Calu3 (cell line): Measurements from ENCODE around the gene CCDC120. TPM values are rescaled to one million over a fixed set of nuclear protein-coding genes. Genes with fewer than 3 reads are reported as not detected.

Experiments used
- BruUV-seq: library from RNA; stranded (reverse); fragments of 400-500 nt; replicated peaks from 2 replicates; lab custom pipeline; 2021; lab: Mats Ljungman, UMichigan
- CTCF ChIA-PET: fragments of 300-600 bp; sonication (Branson Sonifier 250); formaldehyde crosslinking; loops from one replicate; lab custom pipeline; 2022; ENCODE audit warnings: antibody characterized with exemption; lab: Charles Lee
- DNase-seq: peaks from one replicate; pipeline ENCODE4 v3.0.0; 2022
- H3K27ac Mint-ChIP-seq: one replicate; pipeline ENCODE4 v1.8.0; 2022; ENCODE audit warnings: mixed read lengths; ENCODE audit not compliant: unreplicated experiment
- H3K27me3 Mint-ChIP-seq: one replicate; pipeline ENCODE4 v1.8.0; 2022; ENCODE audit warnings: mixed read lengths; ENCODE audit not compliant: unreplicated experiment
- H3K36me3 Mint-ChIP-seq: one replicate; pipeline ENCODE4 v1.8.0; 2022; ENCODE audit warnings: mild to moderate bottlenecking, moderate library complexity, mixed read lengths; ENCODE audit not compliant: insufficient read depth, unreplicated experiment
- H3K4me1 Mint-ChIP-seq: one replicate; pipeline ENCODE4 v1.8.0; 2022; ENCODE audit warnings: mild to moderate bottlenecking, low read depth, mixed read lengths; ENCODE audit not compliant: unreplicated experiment
- H3K4me3 Mint-ChIP-seq: one replicate; pipeline ENCODE4 v1.8.0; 2022; ENCODE audit warnings: mild to moderate bottlenecking, low read depth, moderate library complexity, mixed read lengths; ENCODE audit not compliant: unreplicated experiment
- H3K9me3 Mint-ChIP-seq: one replicate; pipeline ENCODE4 v1.8.0; 2022; ENCODE audit warnings: low read depth, mixed read lengths; ENCODE audit not compliant: unreplicated experiment
- intact Hi-C: fragments of 100-400 bp; cut with micrococcal nuclease; formaldehyde crosslinking; loops from one replicate; pipeline ENCODE4 v1.10.0; 2022; ENCODE audit not compliant: unreplicated experiment
- total RNA-seq: library from RNA; stranded (reverse); gene quantifications from 2 replicates; pipeline ENCODE4 v1.2.3, GENCODE V29; 2022
- TF ChIP-seq, protein P1 (sequence below): fragments of 200-600 bp; IDR thresholded peaks from one replicate; pipeline ENCODE4 v1.8.0; 2022; ENCODE audit warnings: antibody characterized with exemption; ENCODE audit not compliant: unreplicated experiment

Gene CCDC120
- total RNA-seq, 1 experiment from 2014 or later: 30.8 TPM

DNA sequence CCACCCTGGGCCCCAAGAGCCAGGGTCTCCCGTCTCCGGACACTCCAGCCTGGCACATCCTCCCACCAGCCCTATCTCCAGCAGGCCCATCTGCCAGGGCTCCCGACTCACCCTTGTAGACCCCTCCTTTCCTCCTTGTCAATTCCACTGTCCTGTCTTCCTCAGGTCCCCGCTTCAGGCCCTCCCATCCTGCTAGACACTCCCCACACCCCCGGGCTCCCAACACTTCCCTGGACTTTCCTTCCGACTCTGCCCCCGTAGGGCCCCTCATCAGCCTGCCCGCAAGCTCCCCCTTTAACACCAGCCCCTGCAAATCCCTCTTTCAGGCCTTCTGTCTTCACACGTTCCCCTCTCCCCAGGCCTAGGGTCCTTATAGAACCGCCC is 13.9 kb downstream of the CCDC120 start:
- H3K36me3 Mint-ChIP-seq: peaks cover 28% of the 10 kb centered on the region
- BruUV-seq: no TSS peak
- TF ChIP-seq, protein P1, sequence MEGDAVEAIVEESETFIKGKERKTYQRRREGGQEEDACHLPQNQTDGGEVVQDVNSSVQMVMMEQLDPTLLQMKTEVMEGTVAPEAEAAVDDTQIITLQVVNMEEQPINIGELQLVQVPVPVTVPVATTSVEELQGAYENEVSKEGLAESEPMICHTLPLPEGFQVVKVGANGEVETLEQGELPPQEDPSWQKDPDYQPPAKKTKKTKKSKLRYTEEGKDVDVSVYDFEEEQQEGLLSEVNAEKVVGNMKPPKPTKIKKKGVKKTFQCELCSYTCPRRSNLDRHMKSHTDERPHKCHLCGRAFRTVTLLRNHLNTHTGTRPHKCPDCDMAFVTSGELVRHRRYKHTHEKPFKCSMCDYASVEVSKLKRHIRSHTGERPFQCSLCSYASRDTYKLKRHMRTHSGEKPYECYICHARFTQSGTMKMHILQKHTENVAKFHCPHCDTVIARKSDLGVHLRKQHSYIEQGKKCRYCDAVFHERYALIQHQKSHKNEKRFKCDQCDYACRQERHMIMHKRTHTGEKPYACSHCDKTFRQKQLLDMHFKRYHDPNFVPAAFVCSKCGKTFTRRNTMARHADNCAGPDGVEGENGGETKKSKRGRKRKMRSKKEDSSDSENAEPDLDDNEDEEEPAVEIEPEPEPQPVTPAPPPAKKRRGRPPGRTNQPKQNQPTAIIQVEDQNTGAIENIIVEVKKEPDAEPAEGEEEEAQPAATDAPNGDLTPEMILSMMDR: no peak
- no peak for DNase-seq
- intact Hi-C loops: no loop called here
- peaks cover 11% of the 10 kb centered on the region for H3K4me1 Mint-ChIP-seq
- H3K27me3 Mint-ChIP-seq: no peaks in the 10 kb centered on the region
- no peaks in the 10 kb centered on the region for H3K9me3 Mint-ChIP-seq
- peak overlapping the region; percentile 78 for H3K27ac Mint-ChIP-seq
- peak overlapping the region; percentile 76 for H3K4me3 Mint-ChIP-seq
- CTCF ChIA-PET: no interaction called here

DNA sequence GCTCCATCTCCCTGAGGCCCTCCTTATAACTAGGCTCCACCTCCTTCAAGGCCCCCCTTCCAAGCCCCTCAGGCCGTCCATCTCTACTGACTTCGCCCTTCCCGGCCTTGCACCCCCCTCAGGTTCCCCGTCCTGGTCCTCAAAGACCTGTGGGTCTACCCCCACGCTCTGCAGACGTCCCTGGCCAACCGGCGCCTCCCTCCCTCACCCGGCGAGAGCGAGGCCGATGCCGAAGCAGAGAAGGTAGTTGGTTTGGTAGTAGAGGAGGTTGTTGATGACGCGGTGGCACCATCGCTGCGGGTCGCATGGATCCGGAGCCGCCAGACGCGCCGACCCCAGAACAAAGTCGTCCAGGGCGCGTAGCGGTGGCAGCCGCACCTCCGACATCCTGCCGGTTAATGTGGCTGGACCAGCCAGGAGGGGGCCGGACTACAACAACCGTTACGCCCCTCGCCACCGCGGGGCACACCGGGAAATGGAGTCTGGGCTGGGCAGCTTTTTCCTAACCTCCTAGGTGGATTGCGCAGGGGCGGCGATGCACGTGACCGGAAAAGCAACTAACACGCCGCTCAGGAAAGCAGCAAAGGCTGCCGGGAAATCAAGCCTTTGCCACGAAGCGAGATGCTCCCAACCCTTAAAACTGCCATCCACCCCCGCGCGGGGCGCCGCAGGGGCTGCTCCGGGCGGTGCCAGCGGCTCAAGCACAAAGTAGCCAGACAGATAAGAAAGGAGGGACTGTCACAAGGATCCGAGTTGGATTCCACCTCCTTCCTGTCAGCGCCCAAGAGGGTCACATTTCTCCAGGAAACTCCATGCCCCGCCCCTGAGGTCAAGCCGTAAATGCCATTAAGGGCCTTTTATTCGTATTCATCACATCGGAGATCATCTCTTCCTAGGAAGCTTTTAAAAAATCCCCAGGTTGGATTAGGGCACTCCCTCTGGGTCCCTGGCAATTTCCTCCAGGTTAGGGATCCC is 15.1 kb downstream of the CCDC120 start, which contains the start of gene PRAF2:
TSS of gene PRAF2 (minus strand) at position 402 of the 975 bp plus-strand sequence. CDS start at position 387, 15 bp downstream.
- peaks cover 28% of the 10 kb centered on the region for H3K36me3 Mint-ChIP-seq
- peak within 1 kb of the TSS; percentile 76 for H3K4me3 Mint-ChIP-seq
- H3K9me3 Mint-ChIP-seq: no peaks in the 10 kb centered on the region
- CTCF ChIA-PET: no interaction called here
- H3K4me1 Mint-ChIP-seq: peaks cover 15% of the 10 kb centered on the region
- TF ChIP-seq, protein P1: no peak
- DNase-seq: peak; percentile 92
- intact Hi-C loops: no loop called here
- peak within 1 kb of the TSS; percentile 78 for H3K27ac Mint-ChIP-seq
- no peaks in the 10 kb centered on the region for H3K27me3 Mint-ChIP-seq
- BruUV-seq: no TSS peak

DNA sequence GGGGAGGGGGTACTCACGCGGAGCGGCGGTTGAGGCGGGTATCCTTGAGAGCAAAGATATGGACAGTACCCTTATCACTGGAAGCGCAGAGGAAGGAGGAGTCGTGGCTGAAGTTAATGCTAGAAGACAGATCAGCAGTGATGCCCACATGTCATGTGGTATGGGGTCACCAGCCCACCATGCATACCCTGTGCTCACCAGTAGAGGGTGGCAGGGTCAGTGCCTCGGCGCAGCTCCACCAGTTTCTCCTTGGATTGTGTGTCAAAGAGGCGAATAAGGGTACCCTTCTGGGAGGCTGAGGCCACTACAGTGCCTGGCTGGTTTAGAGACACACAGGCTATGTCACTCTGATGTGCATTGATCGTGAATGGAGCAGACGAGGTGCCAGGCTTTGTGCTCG is 16.5 kb downstream of the CCDC120 start:
- Mint-ChIP-seq H3K9me3 (no peaks in the 10 kb centered on the region), H3K36me3 (peaks cover 43% of the 10 kb centered on the region), H3K27ac (no peak overlapping the region), H3K4me3 (no peak overlapping the region), H3K27me3 (no peaks in the 10 kb centered on the region), H3K4me1 (peaks cover 19% of the 10 kb centered on the region)
- no peak for DNase-seq
- TF ChIP-seq, protein P1: no peak
- CTCF ChIA-PET: no interaction called here
- intact Hi-C loops: no loop called here
- BruUV-seq: no TSS peak

DNA sequence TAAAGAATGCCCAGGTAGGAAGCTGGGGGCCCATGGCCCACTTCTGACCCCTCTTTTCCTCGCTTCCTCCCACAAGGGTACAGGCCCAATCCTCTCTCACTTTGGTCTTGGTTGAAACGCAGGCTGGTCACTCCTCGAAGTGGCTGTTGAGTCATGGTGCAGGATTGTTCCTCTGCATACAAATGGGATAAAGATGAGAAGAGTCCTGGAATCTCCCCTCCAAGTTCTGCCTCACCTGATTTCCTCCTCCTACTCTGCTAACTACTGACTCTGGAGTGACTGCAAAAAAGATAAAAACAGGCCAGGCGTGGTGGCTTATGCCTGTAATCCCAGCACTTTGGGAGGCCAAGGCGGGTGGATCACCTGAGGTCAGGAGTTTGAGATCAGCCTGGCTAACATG is 19.1 kb downstream of the CCDC120 start:
- Mint-ChIP-seq H3K36me3 (peaks cover 36% of the 10 kb centered on the region), H3K4me3 (no peak overlapping the region), H3K4me1 (peaks cover 15% of the 10 kb centered on the region), H3K9me3 (no peaks in the 10 kb centered on the region), H3K27me3 (no peaks in the 10 kb centered on the region), H3K27ac (no peak overlapping the region)
- CTCF ChIA-PET: no interaction called here
- no TSS peak for BruUV-seq
- TF ChIP-seq, protein P1: no peak
- intact Hi-C loops: no loop called here
- no peak for DNase-seq
